Muscle layer of colon (tissue), 2 donors: Measurements from ENCODE around the gene MCM8.

Source experiments
- H3K27ac ChIP-seq: one replicate; pipeline ENCODE4 v1.7.0; 2013; ENCODE audit warnings: low read depth, mild to moderate bottlenecking, low read length, moderate library complexity
- H3K27me3 ChIP-seq, 2 donors: one replicate each; pipeline ENCODE4 v1.7.0; 2013; ENCODE audit warnings: low read length in 2 of 2, mild to moderate bottlenecking in 2 of 2; ENCODE audit not compliant: insufficient read depth in 2 of 2, control insufficient read depth in 1 of 2
- H3K36me3 ChIP-seq: one replicate; pipeline ENCODE4 v1.7.0; 2013; ENCODE audit warnings: mild to moderate bottlenecking, low read length; ENCODE audit not compliant: insufficient read depth
- H3K4me1 ChIP-seq: one replicate; pipeline ENCODE4 v1.7.0; 2013; ENCODE audit warnings: mild to moderate bottlenecking, low read length; ENCODE audit not compliant: insufficient read depth
- H3K4me3 ChIP-seq, 2 donors: one replicate each; pipeline ENCODE4 v1.7.0; 2013; ENCODE audit warnings: low read length in 2 of 2, low read depth in 1 of 2, mild to moderate bottlenecking in 1 of 2, moderate library complexity in 1 of 2
- H3K9ac ChIP-seq: one replicate; pipeline ENCODE4 v1.7.0; 2013; ENCODE audit warnings: low read length
- H3K9me3 ChIP-seq: one replicate; pipeline ENCODE4 v1.7.0; 2013; ENCODE audit warnings: mild to moderate bottlenecking, low read length
- donor health status: abdominal sarcoma.
- donor health status: Adenocarcinoma of cecum.

The MCM8 gene

DNA sequence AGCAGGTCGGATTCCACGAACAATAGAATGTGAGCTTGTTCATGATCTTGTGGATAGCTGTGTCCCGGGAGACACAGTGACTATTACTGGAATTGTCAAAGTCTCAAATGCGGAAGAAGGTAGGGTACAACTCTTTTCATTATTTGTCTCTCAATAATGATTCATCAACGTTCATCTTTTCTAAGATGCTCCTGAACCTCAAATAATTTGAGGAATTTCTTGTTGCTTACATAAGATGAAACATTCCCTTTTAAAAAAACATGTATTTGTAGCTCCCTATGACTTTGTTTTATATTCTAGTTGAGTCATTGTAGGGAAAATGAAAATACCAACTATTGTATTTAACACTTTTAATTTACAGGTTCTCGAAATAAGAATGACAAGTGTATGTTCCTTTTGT, 17.0 kb downstream of the MCM8 start:
- H3K27me3 ChIP-seq: no peaks in the 10 kb centered on the region
- no peaks in the 10 kb centered on the region for H3K4me1 ChIP-seq
- no peak overlapping the region for H3K4me3 ChIP-seq
- no peak overlapping the region for H3K27ac ChIP-seq
- H3K9me3 ChIP-seq: no peaks in the 10 kb centered on the region
- H3K9ac ChIP-seq: no peak overlapping the region
- H3K36me3 ChIP-seq: peaks cover 12% of the 10 kb centered on the region

DNA sequence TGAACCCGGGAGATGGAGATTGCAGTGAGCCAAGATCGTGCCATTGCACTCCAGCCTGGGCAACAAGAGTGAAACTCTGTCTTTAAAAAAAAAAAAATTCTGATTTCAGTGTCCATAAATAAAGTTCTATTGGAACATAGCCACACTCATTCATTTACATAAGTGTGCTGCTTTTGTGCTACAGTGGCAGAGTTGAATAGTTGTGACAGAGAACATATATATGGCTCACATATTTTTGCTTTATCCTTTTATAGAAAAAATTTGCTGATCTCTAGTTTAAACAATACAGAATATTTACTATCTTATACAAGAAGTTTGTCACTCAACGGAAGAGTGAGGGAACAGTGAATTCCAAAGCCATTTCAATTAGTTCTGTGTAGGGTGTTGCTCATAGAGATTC, 18.0 kb downstream of the MCM8 start:
- Histone ChIP-seq H3K36me3 (peaks cover 12% of the 10 kb centered on the region), H3K9ac (no peak overlapping the region), H3K27me3 (no peaks in the 10 kb centered on the region), H3K4me1 (no peaks in the 10 kb centered on the region), H3K9me3 (no peaks in the 10 kb centered on the region), H3K27ac (no peak overlapping the region), H3K4me3 (no peak overlapping the region)

DNA sequence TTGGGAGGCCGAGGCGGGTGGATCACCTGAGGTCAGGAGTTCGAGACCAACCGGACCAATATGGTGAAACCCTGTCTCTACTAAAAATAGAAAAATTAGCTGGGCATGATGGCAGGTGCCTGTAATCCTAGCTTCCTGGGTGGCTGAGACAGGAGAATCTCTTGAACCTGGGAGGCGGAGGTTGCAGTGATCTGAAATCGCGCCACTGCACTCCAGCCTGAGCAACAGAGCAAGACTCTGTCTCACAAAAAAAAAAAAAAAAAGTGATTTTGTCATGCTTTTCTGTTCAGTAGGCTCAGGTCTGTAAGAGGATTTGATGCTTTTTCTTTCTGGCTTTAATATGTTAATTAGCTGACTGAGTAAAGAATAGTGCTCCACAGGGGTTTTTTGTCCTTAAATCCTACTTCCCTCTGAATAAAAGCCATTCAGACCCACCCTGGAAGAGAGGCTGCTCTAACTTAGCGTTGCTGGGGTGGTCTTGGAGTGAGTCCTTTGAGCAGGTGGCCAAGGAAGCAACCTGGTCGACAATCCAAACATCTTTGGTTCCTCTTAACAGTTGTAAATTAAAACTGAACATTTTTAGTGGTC, 19.0 kb downstream of the MCM8 start:
- Histone ChIP-seq H3K27ac (no peak overlapping the region), H3K9me3 (no peaks in the 10 kb centered on the region), H3K4me1 (no peaks in the 10 kb centered on the region), H3K36me3 (peaks cover 12% of the 10 kb centered on the region), H3K27me3 (no peaks in the 10 kb centered on the region), H3K9ac (no peak overlapping the region), H3K4me3 (no peak overlapping the region)

DNA sequence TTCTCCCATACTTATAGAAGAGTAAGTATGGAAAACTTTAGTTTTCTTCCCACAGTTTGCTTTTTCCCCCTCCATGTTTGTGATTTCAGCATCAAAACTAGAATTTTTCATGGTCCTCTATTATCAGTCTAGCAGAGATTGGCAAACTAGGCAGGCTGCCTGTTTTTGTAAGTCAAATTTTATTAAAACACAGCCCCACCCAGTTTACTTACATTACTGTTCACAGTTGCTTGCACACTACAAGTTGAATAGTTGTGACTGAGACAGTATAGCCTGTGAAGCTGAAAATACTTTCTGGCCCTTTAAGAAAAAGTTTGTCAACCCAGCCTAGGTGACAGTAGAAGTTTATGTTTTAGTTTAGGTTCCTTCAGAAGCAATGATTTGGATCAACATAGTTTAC, 19.5 kb downstream of the MCM8 start:
- Histone ChIP-seq H3K9ac (no peak overlapping the region), H3K4me1 (no peaks in the 10 kb centered on the region), H3K27me3 (no peaks in the 10 kb centered on the region), H3K27ac (no peak overlapping the region), H3K9me3 (no peaks in the 10 kb centered on the region), H3K4me3 (no peak overlapping the region), H3K36me3 (peaks cover 12% of the 10 kb centered on the region)

DNA sequence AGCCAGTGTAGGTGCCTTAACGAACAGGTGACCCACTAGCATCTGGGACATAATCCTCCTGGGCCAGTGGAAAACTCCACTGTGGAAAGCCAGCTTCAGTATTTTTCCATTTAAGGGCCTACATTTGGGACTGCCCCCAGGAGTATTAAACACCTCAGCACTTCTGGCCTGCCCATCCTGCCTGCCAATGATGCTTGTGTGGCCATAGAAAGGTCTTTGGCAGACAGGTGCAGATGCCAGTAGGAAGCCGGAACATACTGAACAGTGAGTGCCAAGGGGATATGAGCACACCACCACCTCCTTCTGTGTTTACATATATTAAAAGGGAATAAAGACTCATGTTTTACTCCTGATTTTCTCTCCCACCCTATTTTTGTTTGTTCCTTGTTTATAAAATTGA, 19.9 kb downstream of the MCM8 start:
- Histone ChIP-seq H3K36me3 (peaks cover 12% of the 10 kb centered on the region), H3K4me3 (no peak overlapping the region), H3K4me1 (no peaks in the 10 kb centered on the region), H3K27ac (no peak overlapping the region), H3K27me3 (no peaks in the 10 kb centered on the region), H3K9ac (no peak overlapping the region), H3K9me3 (no peaks in the 10 kb centered on the region)

DNA sequence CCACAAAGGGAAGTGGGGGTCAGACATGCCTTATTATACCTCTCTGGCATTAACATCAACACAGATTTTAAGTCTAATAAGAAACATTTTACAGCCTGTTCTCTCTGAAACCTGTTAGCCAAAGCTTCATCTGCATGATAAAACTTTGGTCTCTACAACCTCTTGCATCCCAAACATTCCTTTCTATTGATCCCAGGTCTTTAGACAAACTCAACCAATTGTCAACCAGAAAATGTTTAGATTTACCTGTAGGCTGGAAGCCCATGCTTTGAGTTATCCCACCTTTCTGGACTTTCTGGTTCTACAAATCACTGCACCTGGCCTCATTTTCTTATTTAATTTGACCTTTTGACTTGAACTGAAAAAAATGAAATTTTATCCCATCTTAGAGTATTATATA, 20.8 kb downstream of the MCM8 start:
- H3K27ac ChIP-seq: no peak overlapping the region
- H3K9ac ChIP-seq: no peak overlapping the region
- H3K27me3 ChIP-seq: no peaks in the 10 kb centered on the region
- no peaks in the 10 kb centered on the region for H3K9me3 ChIP-seq
- no peaks in the 10 kb centered on the region for H3K4me1 ChIP-seq
- H3K4me3 ChIP-seq: no peak overlapping the region
- peaks cover 12% of the 10 kb centered on the region for H3K36me3 ChIP-seq

DNA sequence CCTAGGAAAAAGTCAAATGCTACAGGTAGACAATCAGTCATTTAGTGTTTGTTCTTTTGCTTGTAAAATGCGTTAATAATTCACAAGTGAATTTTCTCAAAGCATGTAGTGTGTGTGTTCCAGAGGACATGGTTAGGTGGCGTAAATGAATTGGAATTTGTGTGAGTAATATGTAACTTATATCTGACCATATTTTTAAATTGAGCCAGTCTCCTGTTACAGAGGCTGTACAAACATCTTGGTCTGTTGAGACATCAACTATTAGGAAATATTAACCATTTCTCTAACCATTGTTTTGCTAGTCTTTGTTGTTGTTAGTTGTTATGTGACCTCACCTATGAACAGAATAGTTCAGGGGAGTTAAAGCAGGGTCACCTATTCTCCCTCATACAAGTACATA, 22.7 kb downstream of the MCM8 start:
- Histone ChIP-seq H3K4me1 (no peaks in the 10 kb centered on the region), H3K4me3 (no peak overlapping the region), H3K9me3 (no peaks in the 10 kb centered on the region), H3K27ac (no peak overlapping the region), H3K9ac (no peak overlapping the region), H3K36me3 (peaks cover 2% of the 10 kb centered on the region), H3K27me3 (no peaks in the 10 kb centered on the region)

DNA sequence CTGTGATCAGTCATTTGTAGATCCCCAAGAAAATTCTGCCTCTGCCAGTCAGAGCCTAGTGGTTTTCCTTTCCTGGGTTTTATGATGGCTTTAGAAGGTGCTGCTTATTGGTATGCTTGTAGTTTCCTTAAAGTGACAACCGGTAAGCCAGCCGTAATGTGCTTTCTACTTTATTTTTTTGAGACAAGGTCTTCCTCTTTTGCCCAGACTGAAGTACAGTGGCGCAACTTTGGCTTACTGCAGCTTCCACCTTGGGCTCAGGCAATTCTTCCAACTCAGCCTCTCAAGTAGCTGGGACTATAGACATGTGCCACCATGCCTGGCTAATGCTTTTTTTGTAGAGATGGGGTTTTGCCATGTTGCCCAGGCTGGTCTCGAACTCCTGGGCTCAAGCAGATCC, 23.5 kb downstream of the MCM8 start:
- Histone ChIP-seq H3K27me3 (no peaks in the 10 kb centered on the region), H3K27ac (no peak overlapping the region), H3K9ac (no peak overlapping the region), H3K4me3 (no peak overlapping the region), H3K9me3 (no peaks in the 10 kb centered on the region), H3K4me1 (no peaks in the 10 kb centered on the region), H3K36me3 (peaks cover 7% of the 10 kb centered on the region)

DNA sequence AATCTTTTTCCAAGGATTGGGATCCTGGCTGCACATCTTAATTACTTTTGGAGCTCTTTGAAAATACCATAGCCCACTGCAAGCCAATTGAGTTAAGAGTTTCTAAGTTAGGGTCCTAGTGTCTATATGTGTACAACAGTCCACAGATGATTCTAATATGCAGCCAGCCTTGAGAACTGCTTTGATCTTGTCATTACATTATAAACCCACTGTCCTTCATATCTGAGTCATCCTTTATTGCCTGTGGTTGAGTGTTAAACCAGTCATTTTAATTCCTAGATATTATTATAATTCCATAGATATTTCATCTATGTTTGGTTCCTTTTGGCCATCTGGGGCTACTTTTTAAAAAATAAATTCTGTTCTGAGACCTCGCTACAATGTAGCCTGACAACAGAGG, 24.1 kb downstream of the MCM8 start:
- H3K36me3 ChIP-seq: peaks cover 10% of the 10 kb centered on the region
- no peaks in the 10 kb centered on the region for H3K9me3 ChIP-seq

DNA sequence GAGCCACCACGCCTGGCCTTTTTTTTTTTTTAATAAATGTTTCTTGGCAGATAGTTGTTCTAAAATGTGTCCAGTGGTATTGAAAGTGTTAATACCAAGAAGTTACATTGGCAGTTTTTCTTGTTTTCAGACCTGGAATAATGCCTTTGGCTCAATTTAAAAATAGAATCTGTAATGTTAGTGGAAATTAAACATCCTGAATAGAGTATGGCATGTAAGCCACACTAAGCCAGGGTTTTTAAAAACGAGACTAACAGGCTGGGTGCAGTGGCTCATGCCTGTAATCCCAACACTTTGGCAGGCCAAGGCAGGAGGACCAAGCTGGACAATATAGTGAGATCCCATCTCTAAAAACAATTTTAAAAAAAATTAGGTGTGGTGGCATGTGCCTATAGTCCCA, 25.3 kb downstream of the MCM8 start:
- Histone ChIP-seq H3K36me3 (peaks cover 10% of the 10 kb centered on the region), H3K9ac (no peak overlapping the region), H3K4me1 (no peaks in the 10 kb centered on the region), H3K27ac (no peak overlapping the region), H3K27me3 (no peaks in the 10 kb centered on the region), H3K4me3 (no peak overlapping the region), H3K9me3 (no peaks in the 10 kb centered on the region)

More for the DNA sequence above, 24.1 kb downstream of the MCM8 start:
- Histone ChIP-seq H3K27me3 (no peaks in the 10 kb centered on the region), H3K27ac (no peak overlapping the region), H3K4me3 (no peak overlapping the region), H3K4me1 (no peaks in the 10 kb centered on the region), H3K9ac (no peak overlapping the region)

DNA sequence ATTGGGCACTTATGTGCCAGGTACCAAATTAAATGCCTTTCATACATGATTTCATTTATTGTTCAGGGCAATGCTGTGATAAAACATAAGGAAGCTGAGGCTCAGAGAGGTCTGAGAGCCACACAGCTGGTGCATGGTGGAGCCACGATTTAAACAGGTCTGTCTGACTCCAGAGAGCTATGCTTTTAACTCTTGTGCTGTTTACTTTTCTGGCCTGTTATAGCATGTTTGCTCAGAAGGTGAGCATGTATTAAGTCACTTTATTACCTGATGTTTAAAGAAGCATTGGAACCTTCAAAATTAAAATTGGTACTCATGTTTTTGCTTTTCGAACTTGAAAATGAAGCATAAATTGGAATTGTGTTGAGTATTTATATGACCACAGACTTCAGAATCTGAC, 26.8 kb downstream of the MCM8 start:
- Histone ChIP-seq H3K27me3 (no peaks in the 10 kb centered on the region), H3K4me3 (no peak overlapping the region), H3K9me3 (no peaks in the 10 kb centered on the region), H3K9ac (no peak overlapping the region), H3K27ac (no peak overlapping the region), H3K4me1 (no peaks in the 10 kb centered on the region), H3K36me3 (peaks cover 10% of the 10 kb centered on the region)

DNA sequence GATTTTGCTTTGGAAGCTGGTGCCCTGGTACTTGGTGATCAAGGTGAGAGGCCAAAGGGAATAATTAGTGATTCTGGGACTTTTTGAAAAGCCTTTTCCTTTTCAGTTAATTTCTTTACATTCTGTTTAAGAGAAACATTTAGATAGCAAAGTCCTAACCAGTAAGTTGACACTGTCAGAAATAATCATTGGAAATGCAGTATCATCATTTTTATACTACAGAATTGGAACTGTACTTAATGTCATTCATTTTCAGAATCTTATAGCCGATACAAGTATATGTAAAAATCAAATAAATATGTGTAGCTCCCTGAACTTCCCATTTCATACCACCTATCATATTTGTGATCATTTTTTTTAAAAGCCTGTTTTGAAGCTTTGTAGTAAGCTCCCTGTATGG, 27.5 kb downstream of the MCM8 start:
- H3K4me3 ChIP-seq: no peak overlapping the region
- H3K4me1 ChIP-seq: no peaks in the 10 kb centered on the region

More for the DNA sequence above, 27.5 kb downstream of the MCM8 start:
- no peak overlapping the region for H3K9ac ChIP-seq
- H3K27ac ChIP-seq: no peak overlapping the region
- peaks cover 10% of the 10 kb centered on the region for H3K36me3 ChIP-seq
- H3K27me3 ChIP-seq: no peaks in the 10 kb centered on the region
- no peaks in the 10 kb centered on the region for H3K9me3 ChIP-seq
